Fibroblast of the aortic adventitia (primary cell): Measurements from ENCODE around the gene ZYG11A. TPM values are rescaled to one million over a fixed set of nuclear protein-coding genes. Genes with fewer than 3 reads are reported as not detected.

Experiments
- DNase-seq: peaks from one replicate; pipeline ENCODE4 v3.0.0-alpha.2; 2010; ENCODE audit warnings: low read depth
- H3K4me3 ChIP-seq: 2 replicates; pipeline ENCODE4 v1.5.1; 2011; ENCODE audit warnings: low read depth, mild to moderate bottlenecking, control low read depth, low read length, moderate library complexity
- total RNA-seq: library from RNA; depleted of rRNA; stranded (reverse); fragments of >200 nt; gene quantifications from 2 replicates; pipeline ENCODE4 v1.2.3, GENCODE V29; 2012; ENCODE audit warnings: low replicate concordance
- TF ChIP-seq, protein P1 (sequence below): IDR thresholded peaks from 2 replicates; pipeline ENCODE4 v1.5.1; 2011; ENCODE audit warnings: mild to moderate bottlenecking, low read length, control low read depth, inconsistent platforms; ENCODE audit not compliant: insufficient read depth

ZYG11A gene
- total RNA-seq, 1 donor: 0.72 TPM

DNA sequence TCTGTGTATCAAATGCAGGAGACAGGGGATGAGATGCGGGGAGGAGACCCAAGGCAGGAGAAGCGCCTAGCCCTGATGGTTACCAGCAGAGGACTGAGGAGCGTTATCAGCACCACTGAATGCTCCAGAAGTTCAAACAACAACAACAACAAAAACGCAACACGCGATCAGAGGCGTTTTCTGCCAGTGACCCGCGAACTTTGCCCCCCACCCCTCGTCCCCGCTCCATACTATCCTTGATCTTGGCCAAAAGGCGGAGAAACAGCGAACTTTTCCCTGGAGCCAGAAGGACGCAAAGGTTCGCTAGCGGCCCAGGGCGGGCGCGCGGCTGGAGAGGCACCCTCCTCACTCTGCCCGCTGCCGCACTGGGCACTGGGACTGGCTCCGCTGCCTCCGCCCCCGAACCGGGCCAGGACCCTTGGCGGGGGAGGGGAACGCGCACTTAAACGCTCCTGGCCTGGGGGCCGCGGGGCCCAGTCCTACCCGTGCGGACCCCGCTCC is 78.3 kb downstream of the ZYG11A start:
- H3K4me3 ChIP-seq: peak overlapping the region; percentile 72
- TF ChIP-seq, protein P1, sequence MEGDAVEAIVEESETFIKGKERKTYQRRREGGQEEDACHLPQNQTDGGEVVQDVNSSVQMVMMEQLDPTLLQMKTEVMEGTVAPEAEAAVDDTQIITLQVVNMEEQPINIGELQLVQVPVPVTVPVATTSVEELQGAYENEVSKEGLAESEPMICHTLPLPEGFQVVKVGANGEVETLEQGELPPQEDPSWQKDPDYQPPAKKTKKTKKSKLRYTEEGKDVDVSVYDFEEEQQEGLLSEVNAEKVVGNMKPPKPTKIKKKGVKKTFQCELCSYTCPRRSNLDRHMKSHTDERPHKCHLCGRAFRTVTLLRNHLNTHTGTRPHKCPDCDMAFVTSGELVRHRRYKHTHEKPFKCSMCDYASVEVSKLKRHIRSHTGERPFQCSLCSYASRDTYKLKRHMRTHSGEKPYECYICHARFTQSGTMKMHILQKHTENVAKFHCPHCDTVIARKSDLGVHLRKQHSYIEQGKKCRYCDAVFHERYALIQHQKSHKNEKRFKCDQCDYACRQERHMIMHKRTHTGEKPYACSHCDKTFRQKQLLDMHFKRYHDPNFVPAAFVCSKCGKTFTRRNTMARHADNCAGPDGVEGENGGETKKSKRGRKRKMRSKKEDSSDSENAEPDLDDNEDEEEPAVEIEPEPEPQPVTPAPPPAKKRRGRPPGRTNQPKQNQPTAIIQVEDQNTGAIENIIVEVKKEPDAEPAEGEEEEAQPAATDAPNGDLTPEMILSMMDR: no peak
- no peak for DNase-seq

DNA sequence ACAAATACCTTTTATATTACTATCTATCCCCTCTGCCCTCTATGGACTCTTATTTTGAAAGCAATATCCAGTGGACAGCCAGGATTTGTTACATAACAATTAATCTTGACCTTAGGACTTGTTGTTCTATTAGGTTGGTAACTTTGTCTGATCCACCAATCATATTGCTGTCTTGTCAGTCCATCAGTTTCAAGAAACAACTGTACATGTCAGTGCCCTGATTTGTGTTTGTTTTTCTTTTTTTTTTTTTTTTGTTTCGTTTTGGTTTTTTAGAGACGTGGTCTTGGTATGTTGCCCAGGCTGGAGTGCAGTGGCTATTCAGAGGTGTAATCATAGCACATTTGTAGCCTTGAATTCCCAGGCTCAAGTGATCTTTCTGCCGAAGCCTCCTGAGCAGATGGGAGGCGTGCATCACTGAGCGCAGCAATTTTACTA is 83.0 kb downstream of the ZYG11A start:
- no peak overlapping the region for H3K4me3 ChIP-seq

DNA sequence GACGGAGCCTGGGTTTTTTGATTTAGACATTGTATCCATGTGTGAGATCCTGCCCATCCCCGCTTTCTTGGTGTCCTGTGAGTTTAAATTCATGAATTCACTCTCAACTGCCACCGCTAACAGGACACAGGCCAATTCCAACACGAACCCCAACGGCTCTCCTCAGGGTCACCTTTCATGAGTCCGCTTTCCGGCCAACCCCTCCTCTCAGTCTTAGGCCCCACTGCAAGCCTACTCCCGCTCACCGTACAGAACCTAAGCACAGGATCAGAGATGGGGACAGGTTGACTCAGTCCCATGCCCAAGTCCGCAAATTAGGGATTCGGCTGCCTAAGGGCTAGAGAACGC is 84.3 kb downstream of the ZYG11A start:
- TF ChIP-seq, protein P1: no peak
- no peak for DNase-seq
- H3K4me3 ChIP-seq: peak overlapping the region; percentile 84

More for the DNA sequence above, 83.0 kb downstream of the ZYG11A start:
- TF ChIP-seq, protein P1: no peak
- DNase-seq: peak; percentile 49

DNA sequence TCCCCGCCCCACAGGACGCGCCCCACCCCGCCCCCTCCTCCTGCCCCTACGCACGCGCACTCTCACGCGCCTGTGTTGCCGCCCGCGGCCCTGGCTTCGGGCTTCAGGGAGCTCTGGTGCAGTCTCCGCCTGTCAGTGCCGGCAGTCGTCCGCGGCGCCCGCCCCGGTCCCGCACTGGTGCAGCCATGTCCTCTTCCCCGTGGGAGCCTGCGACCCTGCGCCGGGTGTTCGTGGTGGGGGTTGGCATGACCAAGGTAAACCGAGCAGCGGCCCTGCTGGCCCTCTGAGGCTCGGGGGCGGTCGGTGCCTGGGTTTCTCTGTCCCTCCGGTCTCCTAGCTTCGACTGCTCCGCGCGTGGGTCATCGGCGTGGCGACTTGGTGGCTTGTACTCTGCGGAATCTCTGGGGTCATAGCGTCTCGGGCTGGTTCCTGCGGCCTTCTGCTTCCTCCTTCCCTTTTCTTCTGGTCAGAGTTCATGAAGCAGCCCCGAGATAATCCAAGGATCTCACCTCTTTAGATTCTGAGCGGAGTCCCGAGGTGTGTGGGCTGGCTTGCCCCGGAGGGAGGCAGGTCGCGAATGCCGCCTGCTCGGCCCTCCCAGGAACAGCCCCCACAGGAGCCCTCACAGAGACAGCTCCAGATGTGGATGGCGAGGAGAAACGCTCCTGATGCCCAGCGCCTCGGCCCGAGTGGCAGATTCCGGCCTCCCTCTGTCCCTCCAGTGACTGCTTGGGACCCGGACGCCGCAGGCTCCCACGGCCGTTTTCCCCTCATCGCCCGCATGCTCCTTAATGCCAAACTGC is 84.9 kb downstream of the ZYG11A start, which contains the start of gene SCP2:
Gene SCP2 (plus strand): TSS at position 65 of the 803 bp plus-strand sequence. CDS start 121 bp downstream, at position 186.
- peak within 1 kb of the TSS; percentile 84 for H3K4me3 ChIP-seq
- TF ChIP-seq, protein P1: no peak
- peak; percentile 70 for DNase-seq

DNA sequence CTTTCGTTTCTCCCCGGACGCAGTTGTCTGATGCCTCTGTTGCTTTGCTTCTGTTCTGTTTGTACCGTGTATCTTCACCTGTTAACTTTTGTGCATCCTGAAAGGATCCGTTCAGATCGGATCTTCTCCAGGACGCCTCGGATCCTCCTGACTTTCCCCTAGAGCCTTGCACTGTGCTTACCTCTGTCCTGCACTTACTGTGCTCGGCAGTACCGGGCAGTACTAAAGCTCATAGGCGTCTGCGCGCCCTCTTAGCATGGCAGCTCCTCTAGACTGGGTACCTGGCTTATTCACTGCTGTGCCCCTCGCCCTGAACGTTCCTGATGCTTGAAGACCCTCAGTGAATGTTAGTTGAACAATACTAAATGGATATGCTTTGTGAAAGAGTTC is 85.5 kb downstream of the ZYG11A start:
- DNase-seq: peak; percentile 37

DNA sequence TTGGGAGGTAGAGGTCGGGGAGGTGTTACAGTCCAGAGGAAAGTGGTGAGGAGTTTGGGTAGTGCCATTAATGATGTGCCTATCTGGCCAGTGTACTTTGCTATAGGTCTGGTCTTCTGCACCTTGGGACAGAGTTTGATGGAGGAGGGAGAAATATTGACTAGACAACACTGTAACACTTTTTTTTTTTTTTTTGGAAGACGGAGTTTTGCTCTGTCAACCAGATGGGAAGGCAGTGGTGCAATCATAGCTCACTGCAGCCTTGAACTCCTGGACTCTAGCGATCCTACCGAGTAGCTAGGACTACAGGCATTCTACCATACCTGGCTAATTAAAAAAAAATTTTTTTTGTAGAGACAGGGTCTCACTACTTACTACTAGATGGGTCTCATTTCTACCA is 86.5 kb downstream of the ZYG11A start:
- DNase-seq: no peak
- peak overlapping the region; percentile 3 for H3K4me3 ChIP-seq
- TF ChIP-seq, protein P1: no peak

More for the DNA sequence above, 85.5 kb downstream of the ZYG11A start:
- TF ChIP-seq, protein P1: no peak
- H3K4me3 ChIP-seq: peak overlapping the region; percentile 84
